ENCODE data around the gene HSPA12B. TPM values are rescaled to one million over a fixed set of nuclear protein-coding genes. Genes with fewer than 3 reads are reported as not detected.
A peak's percentile ranks its signal among the peaks of the same experiment; 100 is the strongest.

Gene HSPA12B
- total RNA-seq, 2 experiments from 2014 or later, result not detected

DNA sequence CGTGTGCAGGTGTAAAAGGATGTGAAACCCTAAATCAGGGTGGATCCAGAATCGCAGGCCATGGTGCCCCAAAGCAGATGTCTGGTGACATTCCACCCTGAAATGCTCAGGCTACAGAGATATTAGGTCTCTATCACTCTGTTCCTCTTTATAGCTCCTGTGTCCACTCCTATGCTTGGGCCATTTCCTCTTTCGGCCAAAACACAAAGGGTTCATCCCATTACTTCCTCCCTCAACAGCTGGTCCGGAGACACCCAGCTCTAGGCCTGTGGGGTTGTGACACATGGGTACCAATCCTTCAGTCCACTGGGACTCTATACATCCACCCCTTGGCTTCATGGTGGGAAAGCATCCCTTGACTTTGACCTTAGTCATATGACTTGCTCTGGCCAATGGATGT, 18.4 kb upstream of the HSPA12B start:
- Mint-ChIP-seq H3K4me3 (no peak overlapping the region), H3K27me3 (peaks cover 7% of the 10 kb centered on the region), H3K36me3 (no peaks in the 10 kb centered on the region), H3K27ac (no peak overlapping the region), H3K4me1 (no peaks in the 10 kb centered on the region), H3K9me3 (no peaks in the 10 kb centered on the region)
- no peak for DNase-seq

DNA sequence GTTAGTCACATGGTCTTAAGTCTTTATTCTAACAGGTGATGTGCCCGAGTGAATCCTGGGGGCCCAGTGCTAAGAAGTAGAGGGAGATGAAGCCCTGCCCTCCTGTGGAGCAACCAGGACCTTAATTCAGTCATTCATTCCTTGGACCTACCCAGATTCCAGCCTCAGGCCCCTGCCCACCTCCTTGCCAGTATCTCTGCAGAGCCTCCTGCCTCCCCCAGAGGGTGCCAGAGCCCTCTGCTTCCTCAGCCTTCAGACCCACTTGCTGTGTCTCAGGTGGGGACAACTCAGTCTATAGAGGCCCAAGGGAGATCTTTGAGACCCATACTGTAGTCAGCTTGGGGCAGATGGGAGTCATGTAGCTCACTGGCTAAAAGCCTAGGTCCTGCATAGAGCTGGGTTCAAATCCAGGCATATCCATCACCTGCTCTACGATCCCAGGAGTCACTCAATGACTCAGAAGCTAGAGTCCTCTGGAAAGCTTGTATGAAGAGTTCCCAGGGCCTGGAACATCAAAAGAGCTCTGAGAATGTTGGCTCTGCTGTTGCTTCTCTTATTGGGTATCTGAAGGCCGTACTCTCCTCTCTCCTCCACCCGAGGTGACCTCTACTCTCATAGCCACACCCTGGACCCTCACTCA, 16.2 kb upstream of the HSPA12B start:
- DNase-seq, result peak; percentile 34
- no peaks in the 10 kb centered on the region for H3K36me3 Mint-ChIP-seq
- peaks cover 4% of the 10 kb centered on the region for H3K4me1 Mint-ChIP-seq
- H3K27me3 Mint-ChIP-seq, result peaks cover 15% of the 10 kb centered on the region
- H3K9me3 Mint-ChIP-seq, result no peaks in the 10 kb centered on the region
- no peak overlapping the region for H3K27ac Mint-ChIP-seq
- H3K4me3 Mint-ChIP-seq, result no peak overlapping the region

DNA sequence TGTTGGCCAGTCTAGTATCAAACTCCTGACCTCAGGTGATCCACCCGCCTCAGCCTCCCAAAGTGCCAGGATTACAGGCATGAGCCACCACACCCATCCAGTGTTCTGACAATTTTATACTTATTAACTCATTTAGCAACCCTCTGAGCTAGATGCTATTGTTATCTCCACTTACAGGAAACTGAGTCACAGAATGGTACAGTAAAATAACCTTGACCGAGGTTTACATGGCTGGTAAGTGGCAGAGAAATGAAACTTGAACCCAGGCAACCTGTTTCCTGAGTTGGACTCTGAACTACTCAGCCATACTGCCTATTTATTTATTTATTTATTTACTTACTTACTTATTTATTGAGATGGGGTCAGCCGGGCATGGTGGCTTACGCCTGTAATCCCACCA, 13.4 kb upstream of the HSPA12B start:
- Mint-ChIP-seq H3K27me3 (peaks cover 23% of the 10 kb centered on the region), H3K4me3 (no peak overlapping the region), H3K27ac (no peak overlapping the region), H3K9me3 (no peaks in the 10 kb centered on the region), H3K4me1 (peaks cover 4% of the 10 kb centered on the region), H3K36me3 (no peaks in the 10 kb centered on the region)
- DNase-seq, result no peak

DNA sequence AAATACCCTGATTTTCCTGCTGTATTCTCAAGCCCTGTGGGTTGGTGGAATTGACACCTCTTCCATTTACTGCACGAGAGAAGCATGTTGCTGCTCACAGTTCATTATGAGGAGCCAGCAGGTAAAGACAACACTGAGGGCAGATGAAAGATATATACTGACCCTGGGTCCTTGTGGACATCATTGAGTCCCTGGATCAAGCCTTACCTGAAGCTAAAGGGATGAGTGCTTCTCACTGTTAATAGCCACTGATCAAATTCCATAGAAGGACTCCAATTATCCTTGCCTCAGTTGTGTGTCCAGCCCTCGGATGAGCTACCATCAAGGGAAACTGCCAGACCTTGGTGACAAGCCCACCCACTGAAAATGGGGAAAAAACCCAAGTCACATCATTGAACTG, 12.4 kb upstream of the HSPA12B start:
- H3K4me3 Mint-ChIP-seq, result no peak overlapping the region
- DNase-seq, result no peak
- no peaks in the 10 kb centered on the region for H3K9me3 Mint-ChIP-seq
- no peaks in the 10 kb centered on the region for H3K36me3 Mint-ChIP-seq
- no peak overlapping the region for H3K27ac Mint-ChIP-seq
- H3K4me1 Mint-ChIP-seq, result peaks cover 4% of the 10 kb centered on the region
- H3K27me3 Mint-ChIP-seq, result peaks cover 23% of the 10 kb centered on the region

DNA sequence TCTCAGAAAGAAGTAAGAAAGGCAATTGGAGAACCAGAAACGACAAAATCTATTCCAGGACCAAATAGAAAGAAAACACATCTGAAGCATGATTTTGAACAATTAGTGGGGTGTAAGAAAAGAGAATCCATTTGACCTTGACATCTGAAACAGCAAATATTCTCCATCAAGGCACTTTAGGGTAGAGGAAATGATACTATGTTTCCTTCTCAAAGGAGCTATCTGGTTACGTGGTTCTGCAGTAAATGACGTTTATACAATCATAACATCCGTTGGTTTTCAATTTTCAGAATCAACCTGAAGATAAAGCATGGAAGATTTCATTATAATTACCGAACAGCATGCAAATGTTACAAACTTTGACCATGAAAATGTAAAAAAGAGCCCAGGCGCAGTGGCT, 11.9 kb upstream of the HSPA12B start:
- Mint-ChIP-seq H3K27ac (no peak overlapping the region), H3K27me3 (peaks cover 23% of the 10 kb centered on the region), H3K9me3 (no peaks in the 10 kb centered on the region)

DNA sequence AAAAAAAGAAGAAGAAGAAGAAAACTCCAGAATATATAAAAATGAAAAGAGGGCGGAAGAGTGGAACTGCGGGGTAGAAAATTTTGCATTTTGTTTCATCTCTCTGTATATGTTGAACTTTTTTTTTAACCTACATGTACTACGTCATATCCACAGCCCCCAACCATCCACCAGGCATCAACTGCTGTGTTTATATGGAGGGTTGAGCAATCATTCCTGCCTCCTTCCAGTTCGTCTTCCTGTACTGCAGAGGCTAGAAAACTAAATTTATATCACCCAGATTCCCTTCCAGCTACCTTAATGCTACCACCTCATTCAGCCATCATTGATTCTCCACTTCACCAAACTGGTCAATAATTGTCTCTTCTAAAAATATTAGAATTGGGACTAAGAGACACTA, 10.6 kb upstream of the HSPA12B start:
- Mint-ChIP-seq H3K36me3 (no peaks in the 10 kb centered on the region), H3K27me3 (peaks cover 27% of the 10 kb centered on the region), H3K4me1 (peaks cover 4% of the 10 kb centered on the region), H3K9me3 (no peaks in the 10 kb centered on the region), H3K4me3 (no peak overlapping the region), H3K27ac (no peak overlapping the region)
- DNase-seq, result no peak

More for the DNA sequence above, 11.9 kb upstream of the HSPA12B start:
- Mint-ChIP-seq H3K4me3 (no peak overlapping the region), H3K36me3 (no peaks in the 10 kb centered on the region), H3K4me1 (peaks cover 4% of the 10 kb centered on the region)
- no peak for DNase-seq

DNA sequence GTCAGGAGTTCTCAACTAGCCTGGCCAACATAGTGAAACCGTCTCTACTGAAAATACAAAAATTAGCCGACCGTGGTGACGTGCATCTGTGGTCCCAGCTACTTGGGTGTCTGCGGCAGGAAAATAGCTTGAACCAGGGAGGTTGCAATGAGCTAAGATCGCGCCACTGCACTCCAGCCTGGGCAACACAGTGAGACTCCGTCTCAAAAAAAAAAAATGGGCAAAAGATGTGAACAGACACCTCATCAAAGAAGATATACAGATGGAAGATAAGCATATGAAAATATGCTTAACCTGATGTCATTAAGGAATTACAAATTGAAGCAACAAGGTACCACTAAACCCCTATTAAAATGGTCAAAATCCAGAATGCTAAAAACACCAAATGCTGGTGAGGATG, 9.2 kb upstream of the HSPA12B start:
- Mint-ChIP-seq H3K9me3 (no peaks in the 10 kb centered on the region), H3K4me1 (peaks cover 4% of the 10 kb centered on the region), H3K36me3 (no peaks in the 10 kb centered on the region), H3K4me3 (no peak overlapping the region), H3K27ac (no peak overlapping the region), H3K27me3 (peaks cover 40% of the 10 kb centered on the region)
- no peak for DNase-seq

DNA sequence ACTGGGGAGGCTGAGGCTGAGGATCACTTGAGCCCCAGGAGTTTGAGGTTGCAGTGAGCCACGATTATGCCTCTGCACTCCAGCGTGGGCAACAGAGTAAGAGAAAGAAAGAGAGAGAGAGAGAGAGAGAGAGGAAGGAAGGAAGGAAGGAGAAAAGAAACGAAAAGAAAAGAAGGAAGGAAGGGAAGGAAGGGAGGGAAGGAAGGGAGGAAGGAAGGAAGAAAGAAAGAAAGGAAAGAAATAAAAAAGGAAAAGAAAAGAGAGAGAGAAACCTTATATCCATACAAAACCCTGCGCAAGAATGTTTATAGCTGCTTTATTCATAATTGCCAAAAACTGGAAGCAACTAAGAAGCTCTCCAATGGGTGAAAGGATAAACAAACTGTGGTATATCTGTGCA, 8.1 kb upstream of the HSPA12B start:
- H3K9me3 Mint-ChIP-seq, result no peaks in the 10 kb centered on the region
- DNase-seq, result no peak
- H3K27ac Mint-ChIP-seq, result no peak overlapping the region
- peaks cover 4% of the 10 kb centered on the region for H3K4me1 Mint-ChIP-seq
- no peaks in the 10 kb centered on the region for H3K36me3 Mint-ChIP-seq
- no peak overlapping the region for H3K4me3 Mint-ChIP-seq
- H3K27me3 Mint-ChIP-seq, result peaks cover 44% of the 10 kb centered on the region

DNA sequence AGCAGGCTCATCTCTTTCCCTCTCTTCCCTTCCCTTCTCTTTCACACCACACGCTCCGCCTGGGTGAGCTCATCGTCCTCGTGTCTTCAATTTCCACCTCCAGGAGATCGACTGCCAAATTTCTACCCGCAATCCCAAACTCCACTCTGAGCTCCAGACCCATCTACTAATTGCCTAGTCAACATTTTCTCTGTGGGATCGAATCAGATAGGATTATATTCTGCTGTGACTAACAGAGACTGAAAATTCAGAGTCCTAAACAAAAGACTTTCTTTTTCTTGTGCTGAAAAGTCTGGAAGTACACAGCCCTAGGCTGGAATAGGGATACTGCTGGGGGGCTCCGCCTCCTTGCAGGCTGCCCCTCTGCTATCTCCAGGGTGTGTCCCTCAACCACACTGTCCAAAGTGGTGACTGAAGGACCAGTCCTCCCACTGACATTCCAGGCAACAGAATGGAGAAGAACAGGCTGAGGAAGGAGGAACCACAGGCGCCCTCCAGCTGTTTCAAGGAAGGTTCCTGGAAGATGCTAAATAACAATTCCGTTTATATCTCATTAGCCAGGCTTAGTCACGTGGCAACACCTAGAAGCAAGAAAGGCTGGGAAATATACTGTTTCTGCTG, 5.0 kb upstream of the HSPA12B start:
- DNase-seq, result no peak
- no peaks in the 10 kb centered on the region for H3K9me3 Mint-ChIP-seq
- no peak overlapping the region for H3K27ac Mint-ChIP-seq
- H3K4me3 Mint-ChIP-seq, result no peak overlapping the region
- H3K4me1 Mint-ChIP-seq, result no peaks in the 10 kb centered on the region
- no peaks in the 10 kb centered on the region for H3K36me3 Mint-ChIP-seq
- H3K27me3 Mint-ChIP-seq, result peaks cover 54% of the 10 kb centered on the region

DNA sequence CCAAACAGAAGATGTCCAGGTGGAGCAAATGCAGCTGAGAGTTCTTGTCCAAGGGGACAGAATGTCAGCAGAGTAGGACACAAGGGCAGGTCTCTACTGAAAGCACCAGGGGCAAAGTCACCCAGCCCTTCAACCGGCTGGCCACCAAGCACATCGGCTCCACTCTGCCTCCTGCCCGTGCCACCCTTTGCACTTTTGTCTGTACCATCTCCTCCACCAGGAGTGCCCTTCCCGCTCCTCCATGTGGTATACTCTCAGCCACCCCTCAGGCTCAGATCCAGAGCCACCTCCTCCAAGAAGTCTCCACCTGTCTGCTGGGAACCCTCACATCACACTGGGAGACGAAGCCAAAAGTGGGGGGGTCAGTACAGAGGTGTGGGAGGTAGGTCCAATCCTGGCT, 4.1 kb upstream of the HSPA12B start:
- DNase-seq, result no peak
- H3K4me3 Mint-ChIP-seq, result no peak overlapping the region
- H3K4me1 Mint-ChIP-seq, result no peaks in the 10 kb centered on the region
- H3K27me3 Mint-ChIP-seq, result peaks cover 55% of the 10 kb centered on the region
- H3K27ac Mint-ChIP-seq, result no peak overlapping the region
- H3K9me3 Mint-ChIP-seq, result no peaks in the 10 kb centered on the region
- H3K36me3 Mint-ChIP-seq, result no peaks in the 10 kb centered on the region

DNA sequence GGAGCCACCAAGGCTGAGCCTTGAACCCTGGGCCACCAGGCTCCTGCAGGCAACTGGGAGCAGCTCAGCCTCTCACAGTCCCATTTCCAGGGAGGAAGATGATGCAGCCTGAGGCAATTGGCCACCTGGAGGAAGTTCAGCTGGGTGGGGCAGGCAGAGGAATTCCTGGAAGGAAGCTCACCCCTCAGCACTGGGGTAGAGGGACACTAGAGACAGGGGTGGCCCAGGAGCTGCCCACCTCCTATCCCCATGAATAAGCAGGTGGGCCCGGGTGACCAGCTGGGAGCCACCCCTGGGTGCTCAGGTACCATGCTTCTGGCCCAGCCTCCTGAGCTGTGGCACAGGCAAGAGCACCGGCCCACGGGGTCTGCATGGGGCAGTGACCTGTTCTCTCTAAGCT, 3.6 kb upstream of the HSPA12B start:
- no peaks in the 10 kb centered on the region for H3K9me3 Mint-ChIP-seq
- no peaks in the 10 kb centered on the region for H3K4me1 Mint-ChIP-seq
- H3K27ac Mint-ChIP-seq, result no peak overlapping the region
- no peak overlapping the region for H3K4me3 Mint-ChIP-seq
- peaks cover 59% of the 10 kb centered on the region for H3K27me3 Mint-ChIP-seq
- H3K36me3 Mint-ChIP-seq, result no peaks in the 10 kb centered on the region
- DNase-seq, result no peak

DNA sequence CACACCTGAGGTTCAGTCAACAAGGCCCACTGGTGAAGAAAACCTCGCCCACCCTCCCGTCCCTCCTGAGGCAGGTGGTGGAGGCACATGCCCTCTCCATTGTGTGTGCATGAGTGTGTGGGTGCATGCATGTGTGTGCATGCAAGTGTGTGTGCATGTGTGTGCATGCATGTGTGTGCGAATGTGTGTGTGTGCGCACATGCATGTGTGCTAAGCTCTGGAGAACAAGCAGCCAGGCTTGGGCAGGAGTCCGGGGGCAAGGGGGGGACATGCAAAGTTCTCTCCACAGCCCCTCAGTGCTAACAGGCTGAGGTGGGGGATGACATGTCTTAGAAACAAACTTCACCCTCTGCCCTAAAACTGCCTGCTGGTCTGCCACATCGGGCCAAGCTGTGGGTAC, 3.1 kb upstream of the HSPA12B start:
- no peak overlapping the region for H3K4me3 Mint-ChIP-seq
- H3K36me3 Mint-ChIP-seq, result no peaks in the 10 kb centered on the region
- no peak overlapping the region for H3K27ac Mint-ChIP-seq
- H3K27me3 Mint-ChIP-seq, result peaks cover 60% of the 10 kb centered on the region
- DNase-seq, result no peak
- no peaks in the 10 kb centered on the region for H3K9me3 Mint-ChIP-seq
- H3K4me1 Mint-ChIP-seq, result no peaks in the 10 kb centered on the region

DNA sequence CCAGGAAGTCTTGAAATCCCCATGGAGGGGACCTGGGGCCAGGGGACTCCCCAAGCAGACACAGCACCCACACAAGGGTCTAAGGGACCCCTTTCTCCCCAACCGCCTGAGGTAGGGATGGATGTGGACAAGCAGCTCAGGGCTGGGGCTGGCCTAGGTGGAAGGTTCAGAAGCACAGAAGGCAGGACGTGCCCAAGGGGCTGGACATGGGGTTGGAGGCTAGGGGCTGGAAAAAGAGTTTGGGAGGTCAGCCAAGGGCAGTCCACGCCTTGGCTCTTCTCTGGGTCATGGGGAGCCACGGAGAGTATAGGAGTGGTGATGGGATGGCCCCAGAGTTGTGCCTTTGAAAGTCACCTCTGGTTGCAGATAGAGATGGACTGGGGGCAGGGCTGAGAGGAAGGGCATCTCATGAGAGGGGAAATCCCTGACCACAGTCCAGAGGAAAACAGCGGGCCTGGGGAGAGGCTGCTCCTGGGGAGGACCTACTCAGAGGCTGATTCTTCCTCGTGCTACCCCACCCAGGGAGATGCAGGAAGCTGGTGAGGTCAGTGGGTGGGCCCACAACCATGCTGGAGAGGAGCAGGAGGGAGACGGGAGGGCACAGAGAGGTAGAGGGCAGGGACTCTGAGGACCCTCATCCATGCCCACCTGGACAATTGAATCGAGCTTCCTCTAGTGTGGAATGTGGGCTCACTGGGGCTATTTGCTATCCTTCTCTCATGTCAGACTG, 2.5 kb upstream of the HSPA12B start:
- no peaks in the 10 kb centered on the region for H3K36me3 Mint-ChIP-seq
- H3K9me3 Mint-ChIP-seq, result no peaks in the 10 kb centered on the region
- no peak for DNase-seq
- H3K4me3 Mint-ChIP-seq, result no peak overlapping the region
- H3K27ac Mint-ChIP-seq, result no peak overlapping the region
- no peaks in the 10 kb centered on the region for H3K4me1 Mint-ChIP-seq
- H3K27me3 Mint-ChIP-seq, result peaks cover 60% of the 10 kb centered on the region

DNA sequence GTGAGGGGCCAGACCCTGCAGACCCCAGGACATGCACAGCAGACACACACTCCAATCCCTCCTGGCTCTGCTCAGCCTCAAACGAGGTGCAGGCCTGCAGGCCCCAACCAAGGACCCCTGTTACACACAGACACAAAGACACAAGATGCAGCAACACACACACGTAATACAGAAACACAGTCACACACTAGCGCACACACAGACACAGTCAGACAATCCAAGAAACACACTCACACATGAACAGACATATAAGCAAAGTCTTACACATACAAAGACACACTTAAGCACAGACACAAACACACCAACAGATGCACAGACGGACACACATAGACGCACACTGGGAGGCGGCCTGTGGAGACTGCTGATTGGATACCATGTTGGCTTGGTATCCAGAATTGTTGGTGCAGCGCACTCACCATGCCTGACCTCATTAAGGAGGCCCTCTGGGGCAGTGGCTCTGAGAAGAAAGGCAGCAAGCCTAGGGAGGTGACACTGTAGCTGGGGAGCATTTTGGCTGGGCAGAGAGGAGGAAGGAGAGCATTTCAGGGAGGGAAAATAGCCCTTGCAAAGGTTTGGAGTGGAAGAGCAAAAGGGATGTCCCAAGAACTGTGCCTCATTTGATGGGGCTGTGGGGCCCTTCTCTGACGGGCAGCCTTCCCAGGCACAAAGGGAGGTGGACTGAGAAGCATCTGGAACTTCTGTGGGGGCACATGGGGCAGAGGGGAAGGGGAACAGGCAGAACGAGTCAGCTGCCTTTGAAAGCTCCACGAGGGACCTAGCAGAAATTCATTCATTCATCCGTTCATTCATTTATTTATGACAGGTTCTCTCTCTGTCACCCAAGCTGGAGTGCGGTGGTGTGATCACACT, 1.4 kb upstream of the HSPA12B start:
- Mint-ChIP-seq H3K36me3 (no peaks in the 10 kb centered on the region), H3K27me3 (peaks cover 57% of the 10 kb centered on the region), H3K4me3 (no peak overlapping the region), H3K27ac (no peak overlapping the region), H3K9me3 (no peaks in the 10 kb centered on the region), H3K4me1 (no peaks in the 10 kb centered on the region)
- no peak for DNase-seq

DNA sequence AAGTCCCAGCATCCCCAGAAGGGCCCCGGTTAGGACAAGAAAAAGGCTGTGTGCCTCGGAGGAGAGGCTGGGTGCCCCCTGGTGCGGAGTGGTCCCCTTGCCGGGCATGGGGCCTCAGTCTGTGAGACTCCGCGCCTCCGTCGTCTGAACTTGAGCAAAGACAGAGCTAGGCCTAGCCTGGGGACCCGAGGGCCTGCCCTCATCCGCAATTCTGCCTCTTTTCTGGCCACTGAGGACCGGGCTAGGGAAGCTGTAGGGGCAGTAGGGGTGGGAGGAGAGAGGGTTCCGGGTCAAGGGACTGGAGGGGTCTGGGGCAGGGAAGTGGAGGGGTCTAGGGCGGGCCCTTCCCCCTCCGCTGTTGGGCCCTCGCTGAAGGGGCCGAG, 550 bp upstream of the HSPA12B start:
- Mint-ChIP-seq H3K27ac (no peak overlapping the region), H3K36me3 (no peaks in the 10 kb centered on the region), H3K4me1 (no peaks in the 10 kb centered on the region), H3K9me3 (no peaks in the 10 kb centered on the region), H3K4me3 (no peak overlapping the region), H3K27me3 (peaks cover 52% of the 10 kb centered on the region)
- DNase-seq, result no peak
